GM12878 (cell line): ENCODE results near the gene TK1. TPM values are rescaled to one million over a fixed set of nuclear protein-coding genes. Genes with fewer than 3 reads are reported as not detected.

ENCODE experiments used
- ATF7 ChIP-seq: fragments of 450-650 bp; IDR thresholded peaks from 2 replicates; pipeline ENCODE4 v1.6.1; 2016; ENCODE audit warnings: low read depth, mild to moderate bottlenecking
- BMI1 ChIP-seq: fragments of 450-650 bp; IDR thresholded peaks from 2 replicates; pipeline ENCODE4 v1.6.1; 2016; ENCODE audit warnings: mild to moderate bottlenecking, moderate library complexity, borderline replicate concordance
- CHD1 ChIP-seq: IDR thresholded peaks from 2 replicates; pipeline ENCODE4 v1.6.1; 2012; ENCODE audit warnings: low read depth, low read length, improper control_type of control experiment
- EP300 ChIP-seq, 2 experiments: fragments of 150-350 bp in 1 of 2; IDR thresholded peaks; 2 replicates each; pipeline ENCODE4 v1.6.1; 2011 to 2012; ENCODE audit warnings: low read depth in 2 of 2, low read length in 2 of 2, borderline replicate concordance in 1 of 2, improper control_type of control experiment in 1 of 2, inconsistent platforms in 1 of 2; ENCODE audit not compliant: control insufficient read depth in 1 of 2
- HDAC2 ChIP-seq: fragments of 200-600 bp; sonication (generic); IDR thresholded peaks from 2 replicates; pipeline ENCODE4 v1.6.1; 2017
- IKZF2 ChIP-seq, 2 experiments: fragments of 450-650 bp; IDR thresholded peaks; 2 replicates each; pipeline ENCODE4 v1.6.1; 2017; ENCODE audit warnings: mild to moderate bottlenecking in 2 of 2, moderate library complexity in 2 of 2
- IRF4 ChIP-seq: IDR thresholded peaks from 2 replicates; pipeline ENCODE4 v1.6.1; 2011; ENCODE audit warnings: low read depth, low read length
- LARP7 ChIP-seq: fragments of 450-650 bp; IDR thresholded peaks from 2 replicates; pipeline ENCODE4 v1.6.1; 2017; ENCODE audit warnings: mild to moderate bottlenecking
- NFYB ChIP-seq: IDR thresholded peaks from 2 replicates; pipeline ENCODE4 v1.6.1; 2011; ENCODE audit warnings: low read depth, mild to moderate bottlenecking, low read length, improper control_type of control experiment, moderate library complexity; ENCODE audit not compliant: insufficient read depth
- PAX8 ChIP-seq: fragments of 450-650 bp; IDR thresholded peaks from 2 replicates; pipeline ENCODE4 v1.6.1; 2017; ENCODE audit warnings: mild to moderate bottlenecking, moderate library complexity
- SIX5 ChIP-seq: IDR thresholded peaks from 2 replicates; pipeline ENCODE4 v1.6.1; 2011; ENCODE audit warnings: mild to moderate bottlenecking, low read depth, low read length, moderate library complexity; ENCODE audit not compliant: severe bottlenecking
- TCF3 ChIP-seq: IDR thresholded peaks from 2 replicates; pipeline ENCODE4 v1.6.1; 2012; ENCODE audit warnings: low read depth, mild to moderate bottlenecking, low read length, borderline replicate concordance; ENCODE audit not compliant: insufficient read depth
- ZBTB4 ChIP-seq: fragments of 450-650 bp; formaldehyde crosslinking; IDR thresholded peaks from 2 replicates; pipeline ENCODE4 v1.4.0; 2022; ENCODE audit warnings: mild to moderate bottlenecking, moderate library complexity
- ZBTB40 ChIP-seq: fragments of 450-650 bp; IDR thresholded peaks from 2 replicates; pipeline ENCODE4 v1.6.1; 2016; ENCODE audit warnings: mild to moderate bottlenecking, moderate library complexity, borderline replicate concordance
- ZNF592 ChIP-seq: fragments of 450-650 bp; IDR thresholded peaks from 2 replicates; pipeline ENCODE4 v1.6.1; 2017; ENCODE audit warnings: mild to moderate bottlenecking, moderate library complexity
- polyA plus RNA-seq, 11 experiments: library from polyadenylated mRNA; depleted of rRNA in 4 of 11; unstranded in 6 of 11; stranded (reverse) in 5 of 11; fragments of >200 nt; fragmentation: Nextera tagmentation in 4 of 11; fragmentation: Illumina TruSeq in 1 of 11; extraction: Ambion mirVana in 4 of 11; extraction: Trizol in 1 of 11; gene quantifications; 1 replicate in 1 of 11; 2 replicates in 10 of 11; pipeline versions ENCODE4 v1.2.1 to v1.2.3, GENCODE V29; 2011 to 2016; ENCODE audit warnings: inconsistent platforms in 2 of 11, missing spikeins in 2 of 11, low read depth in 1 of 11
- total RNA-seq, 4 experiments: library from RNA; depleted of rRNA in 3 of 4; stranded (reverse); fragments of >200 nt in 3 of 4; fragmentation: Illumina TruSeq in 1 of 4; extraction: Trizol in 1 of 4; gene quantifications; 2 replicates each; pipeline versions ENCODE4 v1.2.1 to v1.2.3, GENCODE V29; 2013 to 2021
- TF ChIP-seq, protein P1 (sequence below): fragments of 450-650 bp; IDR thresholded peaks from 2 replicates; pipeline ENCODE4 v1.6.1; 2017; ENCODE audit warnings: mild to moderate bottlenecking

Gene TK1
- total and polyA plus RNA-seq, 10 of the 15 experiments (the other 5 are each of a cell fraction or from before 2014, with no cell fraction given), result 4.6 to 175 (median 77.9) TPM

DNA sequence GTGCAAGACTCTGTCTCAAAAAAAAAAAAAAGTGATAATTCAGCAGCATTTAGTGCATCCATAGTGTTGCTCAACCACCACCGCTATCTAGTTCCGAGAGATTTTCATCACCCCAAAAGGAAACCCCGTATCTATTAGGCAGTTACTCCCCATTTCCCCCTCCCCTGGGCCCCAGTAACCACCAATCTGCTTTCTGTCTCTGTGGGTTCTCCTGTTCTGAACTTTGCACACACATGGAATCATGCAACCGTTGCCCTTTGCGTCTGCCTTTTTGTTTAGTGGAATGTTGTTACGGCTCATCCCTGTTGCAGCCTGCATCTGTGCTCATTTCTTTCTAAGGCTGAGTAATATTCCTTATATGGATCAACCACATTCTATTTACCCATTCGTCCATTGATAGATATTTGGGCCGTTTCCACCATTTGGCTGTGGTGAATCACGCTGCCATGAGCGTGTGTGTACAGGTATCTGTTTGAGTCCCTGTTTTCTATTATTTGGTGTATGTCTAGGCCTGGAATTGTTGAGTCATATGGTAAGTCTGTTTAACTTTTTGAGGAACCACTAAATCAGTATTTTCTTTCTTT is 27.2 kb downstream of the TK1 start (continued):
- TF ChIP-seq ZBTB4 (CRISPR knock-in tag) (no peak), ZNF592 (no peak), EP300 (IDR thresholded peaks at IDR 0.05; ENCODE audit: borderline replicate concordance in 1 of 2, control insufficient read depth in 1 of 2, low read depth in 2 of 2, low read length in 2 of 2) (peak in 1 of 2 experiments; percentile 58; a peak in 2 of 4 replicates), TCF3 (peak; percentile 34; the same call in 1 of the 2 replicates), PAX8 (no peak), BMI1 (0 out of 2 replicates have a peak, but pooled peaks have one; percentile 27), LARP7 (no peak), CHD1 (no peak), ZBTB40 (no peak), ATF7 (peak; percentile 66), IRF4 (0 out of 2 replicates have a peak, but pooled peaks have one; percentile 49), NFYB (no peak), SIX5 (no peak), HDAC2 (no peak), IKZF2 (IDR thresholded peaks at IDR 0.05) (peak; percentile 96 to 97)
- TF ChIP-seq, protein P1, sequence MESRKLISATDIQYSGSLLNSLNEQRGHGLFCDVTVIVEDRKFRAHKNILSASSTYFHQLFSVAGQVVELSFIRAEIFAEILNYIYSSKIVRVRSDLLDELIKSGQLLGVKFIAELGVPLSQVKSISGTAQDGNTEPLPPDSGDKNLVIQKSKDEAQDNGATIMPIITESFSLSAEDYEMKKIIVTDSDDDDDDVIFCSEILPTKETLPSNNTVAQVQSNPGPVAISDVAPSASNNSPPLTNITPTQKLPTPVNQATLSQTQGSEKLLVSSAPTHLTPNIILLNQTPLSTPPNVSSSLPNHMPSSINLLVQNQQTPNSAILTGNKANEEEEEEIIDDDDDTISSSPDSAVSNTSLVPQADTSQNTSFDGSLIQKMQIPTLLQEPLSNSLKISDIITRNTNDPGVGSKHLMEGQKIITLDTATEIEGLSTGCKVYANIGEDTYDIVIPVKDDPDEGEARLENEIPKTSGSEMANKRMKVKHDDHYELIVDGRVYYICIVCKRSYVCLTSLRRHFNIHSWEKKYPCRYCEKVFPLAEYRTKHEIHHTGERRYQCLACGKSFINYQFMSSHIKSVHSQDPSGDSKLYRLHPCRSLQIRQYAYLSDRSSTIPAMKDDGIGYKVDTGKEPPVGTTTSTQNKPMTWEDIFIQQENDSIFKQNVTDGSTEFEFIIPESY, result no peak
